Thymus (tissue), 11 donors: ENCODE data around the gene ZNF665. TPM values are rescaled to one million over a fixed set of nuclear protein-coding genes. Genes with fewer than 3 reads are reported as not detected.

Source experiments
- DNase-seq, 9 donors: peaks; one replicate each; pipeline ENCODE4 v3.0.0-alpha.2; 2013; ENCODE audit warnings: low spot score in 9 of 9, low read depth in 6 of 9, missing footprints in 1 of 9
- H3K27ac ChIP-seq, 2 donors: one replicate each; pipeline ENCODE4 v1.5.1; 2013; ENCODE audit warnings: control low read depth in 1 of 2, low read depth in 1 of 2, low read length in 1 of 2, mild to moderate bottlenecking in 1 of 2, moderate library complexity in 1 of 2
- H3K27me3 ChIP-seq, 2 donors: one replicate each; pipeline ENCODE4 v1.5.1; 2013; ENCODE audit warnings: low read length in 1 of 2; ENCODE audit not compliant: control insufficient read depth in 2 of 2, insufficient read depth in 1 of 2
- H3K36me3 ChIP-seq, 2 donors: one replicate each; pipeline ENCODE4 v1.5.1; 2013; ENCODE audit warnings: low read length in 1 of 2, mild to moderate bottlenecking in 1 of 2, moderate library complexity in 1 of 2; ENCODE audit not compliant: control insufficient read depth in 2 of 2, insufficient read depth in 2 of 2
- H3K4me1 ChIP-seq, 2 donors: one replicate each; pipeline ENCODE4 v1.5.1; 2013; ENCODE audit warnings: low read length in 2 of 2; ENCODE audit not compliant: control insufficient read depth in 2 of 2, insufficient read depth in 2 of 2
- H3K4me3 ChIP-seq, 2 donors: one replicate each; pipeline ENCODE4 v1.5.1; 2013; ENCODE audit warnings: low read length in 2 of 2, control low read depth in 1 of 2, mild to moderate bottlenecking in 1 of 2
- H3K9me3 ChIP-seq, 2 donors: one replicate each; pipeline ENCODE4 v1.5.1; 2013; ENCODE audit warnings: low read length in 1 of 2, mild to moderate bottlenecking in 1 of 2; ENCODE audit not compliant: control insufficient read depth in 2 of 2, insufficient read depth in 1 of 2
- WGBS: extraction: QIAGEN DNeasy Blood & Tissue Kit; methylation state at CpG from one replicate; pipeline ENCODE4 v1.1.7; 2013; 5-methylcytosine and 5-hydroxymethylcytosine counted together
- polyA plus RNA-seq: library from polyadenylated mRNA; stranded (reverse); fragments of 200-250 nt; gene quantifications from one replicate; pipeline ENCODE4 v1.2.3, GENCODE V29; 2013
- total RNA-seq: library from RNA; stranded (reverse); fragments of 120-200 nt; gene quantifications from one replicate; pipeline ENCODE4 v1.2.4, GENCODE V29; 2013
- donor health status: healthy.

Gene ZNF665
- total and polyA plus RNA-seq, 2 donors: 5.6 to 7.7 TPM

- DNase-seq: no peak
- H3K27ac ChIP-seq: no peak overlapping the region
- peaks cover 0 to 3% of the 10 kb centered on the region in 2 donors for H3K36me3 ChIP-seq
- H3K9me3 ChIP-seq: peaks cover 2 to 22% of the 10 kb centered on the region in 2 donors
- no peaks in the 10 kb centered on the region for H3K27me3 ChIP-seq
- 79% methylated on average over 3 of the region's 3 CpGs for WGBS
- peaks cover 9 to 10% of the 10 kb centered on the region in 2 donors for H3K4me1 ChIP-seq
- H3K4me3 ChIP-seq: no peak overlapping the region
Observed at GRCh38 chr19:53161123-53161522, 32.0 kb downstream of the ZNF665 start.

GRCh38 chr19:53160350-53160749 is 32.8 kb downstream of the ZNF665 start:
- Histone ChIP-seq H3K9me3 (peaks cover 1 to 22% of the 10 kb centered on the region in 2 donors), H3K4me3 (no peak overlapping the region)
- 98% methylated on average over 3 of the region's 3 CpGs for WGBS

GRCh38 chr19:53158119-53158656 is 35.0 kb downstream of the ZNF665 start:
- DNase-seq: peak in 5 of 9 donors; percentile 4 to 51 (median 20)
- Histone ChIP-seq H3K4me3 (peak overlapping the region; percentile 56 to 67), H3K36me3 (peaks cover 0 to 6% of the 10 kb centered on the region in 2 donors), H3K4me1 (peaks cover 9 to 10% of the 10 kb centered on the region in 2 donors), H3K9me3 (peaks cover 1 to 16% of the 10 kb centered on the region in 2 donors), H3K27me3 (no peaks in the 10 kb centered on the region), H3K27ac (no peak overlapping the region)
- WGBS: 2% methylated on average over 41 of the region's 41 CpGs

More at GRCh38 chr19:53160350-53160749, 32.8 kb downstream of the ZNF665 start:
- H3K27ac ChIP-seq: no peak overlapping the region
- no peaks in the 10 kb centered on the region for H3K27me3 ChIP-seq
- no peak for DNase-seq
- peaks cover 9 to 10% of the 10 kb centered on the region in 2 donors for H3K4me1 ChIP-seq
- no peaks in the 10 kb centered on the region for H3K36me3 ChIP-seq

- peaks cover 9 to 10% of the 10 kb centered on the region in 2 donors for H3K4me1 ChIP-seq
- H3K36me3 ChIP-seq: peaks cover 0 to 8% of the 10 kb centered on the region in 2 donors
- peaks cover 1 to 12% of the 10 kb centered on the region in 2 donors for H3K9me3 ChIP-seq
- peak overlapping the region; percentile 56 to 67 for H3K4me3 ChIP-seq
- no peaks in the 10 kb centered on the region for H3K27me3 ChIP-seq
- H3K27ac ChIP-seq: no peak overlapping the region
- 74% methylated on average over 7 of the region's 7 CpGs for WGBS
- no peak for DNase-seq
Observed at GRCh38 chr19:53157626-53158025, 35.5 kb downstream of the ZNF665 start.

- no peak for DNase-seq
- WGBS: 97% methylated on average over 9 of the region's 9 CpGs
- Histone ChIP-seq H3K27me3 (no peaks in the 10 kb centered on the region), H3K4me1 (peaks cover 9 to 10% of the 10 kb centered on the region in 2 donors), H3K27ac (no peak overlapping the region), H3K4me3 (no peak overlapping the region), H3K36me3 (peaks cover 0 to 8% of the 10 kb centered on the region in 2 donors), H3K9me3 (peaks cover 1 to 8% of the 10 kb centered on the region in 2 donors)
Observed at GRCh38 chr19:53156850-53157249, 36.3 kb downstream of the ZNF665 start.

GRCh38 chr19:53147645-53148044 is 45.5 kb downstream of the ZNF665 start:
- H3K36me3 ChIP-seq: peaks cover 4 to 48% of the 10 kb centered on the region in 2 donors
- H3K4me1 ChIP-seq: no peaks in the 10 kb centered on the region
- peaks cover 14 to 21% of the 10 kb centered on the region in 2 donors for H3K9me3 ChIP-seq
- DNase-seq: no peak
- no peak overlapping the region for H3K4me3 ChIP-seq
- H3K27me3 ChIP-seq: no peaks in the 10 kb centered on the region
- H3K27ac ChIP-seq: no peak overlapping the region

GRCh38 chr19:53140351-53140750 is 52.8 kb downstream of the ZNF665 start:
- H3K4me3 ChIP-seq: no peak overlapping the region
- H3K9me3 ChIP-seq: peaks cover 10 to 12% of the 10 kb centered on the region in 2 donors
- H3K27me3 ChIP-seq: no peaks in the 10 kb centered on the region
- H3K27ac ChIP-seq: no peak overlapping the region
- peaks cover 4 to 24% of the 10 kb centered on the region in 2 donors for H3K36me3 ChIP-seq
- no peak for DNase-seq
- 97% methylated on average over 4 of the region's 4 CpGs for WGBS
- H3K4me1 ChIP-seq: no peaks in the 10 kb centered on the region

- Histone ChIP-seq H3K27ac (no peak overlapping the region), H3K9me3 (peaks cover 5 to 10% of the 10 kb centered on the region in 2 donors), H3K27me3 (no peaks in the 10 kb centered on the region), H3K4me1 (peaks cover 3 to 11% of the 10 kb centered on the region in 2 donors), H3K4me3 (no peak overlapping the region), H3K36me3 (peaks cover 2 to 9% of the 10 kb centered on the region in 2 donors)
- DNase-seq: no peak
- 97% methylated on average over 3 of the region's 3 CpGs for WGBS
Observed at GRCh38 chr19:53136432-53136831, 56.7 kb downstream of the ZNF665 start.

- Histone ChIP-seq H3K27ac (no peak within 1 kb of the TSS), H3K4me1 (peaks cover 3 to 11% of the 10 kb centered on the region in 2 donors), H3K9me3 (no peaks in the 10 kb centered on the region), H3K4me3 (peak within 1 kb of the TSS; percentile 42 to 78), H3K36me3 (no peaks in the 10 kb centered on the region), H3K27me3 (no peaks in the 10 kb centered on the region)
- DNase-seq: peak; percentile 2 to 81 (median 59)
- 2% methylated on average over 51 of the region's 51 CpGs for WGBS
Observed at GRCh38 chr19:53132141-53132991, 60.8 kb downstream of the ZNF665 start, which contains the start of gene ZNF415. ZNF415 (minus strand) TSS chr19:53132910; CDS start chr19:53122676, 10,234 bp downstream.
